ENCODE measurements around the gene IQSEC2.

- TF ChIP-seq EZH2 (IDR thresholded peaks at IDR 0.05; ENCODE audit: insufficient read depth, poor library complexity, severe bottlenecking), result no peak
- no peak for TF ChIP-seq EZH2phosphoT487 (IDR thresholded peaks at IDR 0.05; ENCODE audit: insufficient read depth, low read depth)
Observed at GRCh38 chrX:53257670-53258423, 23.5 kb downstream of the IQSEC2 start.
